ENCODE results near the gene POU2AF2.
"Not testable (repeated sequence)": the region's sequence is repeated elsewhere in the genome, so short reads cannot be mapped to it uniquely, and the experiment has no call there.

The POU2AF2 gene

GRCh38 chr11:111245425-111245824 lies at the start of gene POU2AF2:
Gene POU2AF2 (plus strand): TSS chr11:111245725. CDS start chr11:111245854, 129 bp downstream.
- no peak for DNase-seq (ENCODE audit: low read depth)

- DNase-seq (ENCODE audit: low read depth): no peak
Measured at GRCh38 chr11:111200010-111200534, 45.5 kb upstream of the POU2AF2 start.

GRCh38 chr11:111204211-111204610 lies 41.3 kb upstream of the POU2AF2 start:
- DNase-seq (ENCODE audit: low read depth): no peak

- DNase-seq (ENCODE audit: low read depth): no peak
Measured at GRCh38 chr11:111205632-111206385, 39.7 kb upstream of the POU2AF2 start.

- DNase-seq (ENCODE audit: low read depth): no peak
Measured at GRCh38 chr11:111206472-111206871, 39.1 kb upstream of the POU2AF2 start.

GRCh38 chr11:111207213-111207612 lies 38.3 kb upstream of the POU2AF2 start:
- DNase-seq (ENCODE audit: low read depth): no peak

- DNase-seq (ENCODE audit: low read depth): no peak
Measured at GRCh38 chr11:111209543-111210355, 35.8 kb upstream of the POU2AF2 start.

- DNase-seq (ENCODE audit: low read depth): no peak
Measured at GRCh38 chr11:111213256-111213655, 32.3 kb upstream of the POU2AF2 start.

GRCh38 chr11:111220721-111221120 lies 24.8 kb upstream of the POU2AF2 start:
- no peak for DNase-seq (ENCODE audit: low read depth)

GRCh38 chr11:111221208-111221607 lies 24.3 kb upstream of the POU2AF2 start:
- no peak for DNase-seq (ENCODE audit: low read depth)

GRCh38 chr11:111221936-111222335 lies 23.6 kb upstream of the POU2AF2 start:
- DNase-seq (ENCODE audit: low read depth): not testable (repeated sequence)

GRCh38 chr11:111222821-111223455 lies 22.6 kb upstream of the POU2AF2 start:
- DNase-seq (ENCODE audit: low read depth): not testable (repeated sequence)

GRCh38 chr11:111225881-111226280 lies 19.6 kb upstream of the POU2AF2 start:
- no peak for DNase-seq (ENCODE audit: low read depth)

- DNase-seq (ENCODE audit: low read depth): no peak
Measured at GRCh38 chr11:111229604-111230003, 15.9 kb upstream of the POU2AF2 start.

GRCh38 chr11:111230122-111230465 lies 15.4 kb upstream of the POU2AF2 start:
- DNase-seq (ENCODE audit: low read depth): no peak

GRCh38 chr11:111231836-111232235 lies 13.7 kb upstream of the POU2AF2 start:
- no peak for DNase-seq (ENCODE audit: low read depth)

GRCh38 chr11:111236383-111236782 lies 9.1 kb upstream of the POU2AF2 start:
- DNase-seq (ENCODE audit: low read depth): no peak

GRCh38 chr11:111237926-111238325 lies 7.6 kb upstream of the POU2AF2 start:
- no peak for DNase-seq (ENCODE audit: low read depth)

- no peak for DNase-seq (ENCODE audit: low read depth)
Measured at GRCh38 chr11:111246956-111247355, 1.4 kb downstream of the POU2AF2 start.

GRCh38 chr11:111250936-111251335 lies 5.4 kb downstream of the POU2AF2 start:
- no peak for DNase-seq (ENCODE audit: low read depth)

GRCh38 chr11:111253131-111253530 lies 7.6 kb downstream of the POU2AF2 start:
- no peak for DNase-seq (ENCODE audit: low read depth)

- DNase-seq (ENCODE audit: low read depth): no peak
Measured at GRCh38 chr11:111253630-111254029, 8.1 kb downstream of the POU2AF2 start.

- no peak for DNase-seq (ENCODE audit: low read depth)
Measured at GRCh38 chr11:111258046-111258445, 12.5 kb downstream of the POU2AF2 start.
